Mucosa of rectum (tissue), 2 donors: Measurements from ENCODE around the gene ASNSD1.
A peak's percentile ranks its signal among the peaks of the same experiment; 100 is the strongest.
"Not testable (repeated sequence)": the region's sequence is repeated elsewhere in the genome, so short reads cannot be mapped to it uniquely, and the experiment has no call there.

Experiments
- H3K27ac ChIP-seq, 2 donors: one replicate each; pipeline ENCODE4 v1.7.0; 2013; ENCODE audit warnings: inconsistent platforms in 2 of 2, low read depth in 2 of 2, low read length in 2 of 2
- H3K27me3 ChIP-seq, 2 donors: one replicate each; pipeline ENCODE4 v1.7.0; 2013; ENCODE audit warnings: low read length in 2 of 2; ENCODE audit not compliant: control insufficient read depth in 2 of 2, insufficient read depth in 2 of 2
- H3K36me3 ChIP-seq, 2 donors: one replicate each; pipeline ENCODE4 v1.7.0; 2013; ENCODE audit warnings: low read length in 2 of 2; ENCODE audit not compliant: control insufficient read depth in 2 of 2, insufficient read depth in 2 of 2
- H3K4me1 ChIP-seq, 2 donors: one replicate each; pipeline ENCODE4 v1.7.0; 2013; ENCODE audit warnings: low read length in 2 of 2, mild to moderate bottlenecking in 1 of 2; ENCODE audit not compliant: control insufficient read depth in 2 of 2, insufficient read depth in 2 of 2
- H3K4me3 ChIP-seq, 2 donors: one replicate each; pipeline ENCODE4 v1.7.0; 2013; ENCODE audit warnings: low read length in 2 of 2
- H3K9ac ChIP-seq, 2 donors: one replicate each; pipeline ENCODE4 v1.7.0; 2013; ENCODE audit warnings: low read length in 2 of 2, low read depth in 1 of 2, mild to moderate bottlenecking in 1 of 2
- H3K9me3 ChIP-seq, 2 donors: one replicate each; pipeline ENCODE4 v1.7.0; 2013; ENCODE audit warnings: low read length in 2 of 2; ENCODE audit not compliant: control insufficient read depth in 2 of 2
- donor health status: healthy.
- donor health status: Normal muscosa, but diverticular disease.

Gene ASNSD1

DNA sequence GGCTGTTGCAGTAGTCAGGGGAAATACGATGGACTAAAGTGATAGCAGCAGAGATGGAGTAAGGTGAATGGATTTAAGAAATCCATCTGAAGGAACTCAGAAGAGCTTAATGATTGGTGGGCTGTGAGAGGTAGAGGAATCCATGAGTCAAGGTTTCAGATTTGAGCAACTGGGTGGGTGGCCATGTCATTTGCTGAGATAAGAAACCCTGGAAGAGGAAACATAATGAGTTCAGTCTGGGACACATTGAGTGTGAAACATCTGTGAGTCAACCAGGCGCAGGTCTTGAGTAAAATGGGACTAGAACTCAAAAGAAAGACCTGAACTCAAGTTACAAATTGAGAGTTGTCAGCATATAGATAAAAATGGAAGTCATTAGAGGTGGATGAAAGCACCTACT lies 19.7 kb upstream of the ASNSD1 start:
- no peak overlapping the region for H3K9ac ChIP-seq
- no peak overlapping the region for H3K4me3 ChIP-seq
- peaks cover 0 to 6% of the 10 kb centered on the region in 2 donors for H3K4me1 ChIP-seq
- no peaks in the 10 kb centered on the region for H3K36me3 ChIP-seq
- no peaks in the 10 kb centered on the region for H3K27me3 ChIP-seq
- H3K9me3 ChIP-seq, result no peaks in the 10 kb centered on the region
- H3K27ac ChIP-seq, result no peak overlapping the region

GRCh38 chr2:189646521-189646920 lies 14.7 kb upstream of the ASNSD1 start:
- H3K9me3 ChIP-seq, result no peaks in the 10 kb centered on the region
- no peaks in the 10 kb centered on the region for H3K36me3 ChIP-seq
- no peak overlapping the region for H3K9ac ChIP-seq
- no peaks in the 10 kb centered on the region for H3K27me3 ChIP-seq
- no peak overlapping the region for H3K27ac ChIP-seq
- no peak overlapping the region for H3K4me3 ChIP-seq
- H3K4me1 ChIP-seq, result no peaks in the 10 kb centered on the region

- H3K4me3 ChIP-seq, result no peak overlapping the region
- H3K4me1 ChIP-seq, result no peaks in the 10 kb centered on the region
- no peak overlapping the region for H3K27ac ChIP-seq
- H3K27me3 ChIP-seq, result no peaks in the 10 kb centered on the region
- H3K9me3 ChIP-seq, result no peaks in the 10 kb centered on the region
- H3K9ac ChIP-seq, result no peak overlapping the region
- H3K36me3 ChIP-seq, result no peaks in the 10 kb centered on the region
Measured at GRCh38 chr2:189648846-189649509, 12.3 kb upstream of the ASNSD1 start.

GRCh38 chr2:189651284-189651683 lies 10.0 kb upstream of the ASNSD1 start:
- no peak overlapping the region for H3K9ac ChIP-seq
- no peaks in the 10 kb centered on the region for H3K9me3 ChIP-seq
- H3K27ac ChIP-seq, result no peak overlapping the region
- H3K4me1 ChIP-seq, result no peaks in the 10 kb centered on the region
- H3K36me3 ChIP-seq, result no peaks in the 10 kb centered on the region
- H3K27me3 ChIP-seq, result no peaks in the 10 kb centered on the region
- no peak overlapping the region for H3K4me3 ChIP-seq

GRCh38 chr2:189653464-189653863 lies 7.8 kb upstream of the ASNSD1 start:
- H3K27me3 ChIP-seq, H3K9ac ChIP-seq, H3K4me3 ChIP-seq, H3K9me3 ChIP-seq, H3K36me3 ChIP-seq, H3K4me1 ChIP-seq, H3K27ac ChIP-seq: not testable (repeated sequence)

DNA sequence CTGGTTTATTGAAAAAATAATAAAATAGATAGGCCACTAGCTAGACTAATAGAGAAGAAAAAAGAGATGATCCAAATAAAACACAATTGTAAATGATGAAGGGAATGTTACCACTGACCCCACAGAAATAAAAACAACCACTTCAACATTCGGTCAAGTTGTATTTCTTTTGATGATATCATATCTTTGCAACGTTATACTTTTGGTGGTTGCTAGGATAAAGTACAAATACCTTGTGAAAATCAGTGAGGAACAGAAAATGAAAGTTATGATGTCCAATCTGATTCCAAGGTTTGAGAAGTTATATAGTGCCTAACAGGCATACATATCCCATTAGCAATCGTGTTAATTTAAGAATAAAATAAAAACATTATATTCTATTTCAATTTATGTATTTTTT lies 6.6 kb upstream of the ASNSD1 start:
- no peaks in the 10 kb centered on the region for H3K9me3 ChIP-seq
- no peaks in the 10 kb centered on the region for H3K4me1 ChIP-seq

DNA sequence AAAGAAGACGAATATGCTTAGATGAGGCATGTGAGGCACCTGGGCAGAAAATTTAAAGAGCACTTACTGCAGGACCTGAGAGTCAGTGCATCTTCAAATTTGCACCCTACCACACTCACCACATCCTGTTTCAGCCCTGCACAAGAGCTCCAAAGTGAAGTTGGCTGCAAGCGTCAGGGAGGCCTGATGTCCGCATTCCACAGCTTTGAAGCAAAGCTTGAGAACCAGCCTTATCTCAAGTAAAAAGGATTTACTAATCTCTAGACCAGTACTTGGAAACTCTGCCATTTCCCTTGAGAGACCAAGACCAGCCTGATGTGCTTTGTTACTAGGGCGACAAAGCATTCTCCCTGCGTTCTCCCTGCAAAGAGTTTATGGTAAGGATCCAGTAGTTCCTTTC lies 3.4 kb upstream of the ASNSD1 start:
- no peaks in the 10 kb centered on the region for H3K9me3 ChIP-seq
- H3K36me3 ChIP-seq, result no peaks in the 10 kb centered on the region
- H3K9ac ChIP-seq, result no peak overlapping the region
- H3K27me3 ChIP-seq, result no peaks in the 10 kb centered on the region
- H3K4me1 ChIP-seq, result peaks cover 9 to 10% of the 10 kb centered on the region in 2 donors
- peak overlapping the region in 1 of 2 donors; percentile 59 for H3K27ac ChIP-seq
- H3K4me3 ChIP-seq, result peak overlapping the region in 1 of 2 donors; percentile 6

More for the DNA sequence above, 6.6 kb upstream of the ASNSD1 start:
- no peak overlapping the region for H3K9ac ChIP-seq
- H3K27me3 ChIP-seq, result no peaks in the 10 kb centered on the region
- H3K27ac ChIP-seq, result no peak overlapping the region
- H3K36me3 ChIP-seq, result no peaks in the 10 kb centered on the region
- H3K4me3 ChIP-seq, result no peak overlapping the region

GRCh38 chr2:189658306-189659212 lies 2.7 kb upstream of the ASNSD1 start:
- Histone ChIP-seq H3K27me3 (no peaks in the 10 kb centered on the region), H3K36me3 (no peaks in the 10 kb centered on the region), H3K4me3 (peak overlapping the region in 1 of 2 donors; percentile 6), H3K9ac (no peak overlapping the region), H3K9me3 (no peaks in the 10 kb centered on the region), H3K27ac (peak overlapping the region in 1 of 2 donors; percentile 59), H3K4me1 (peaks cover 9 to 10% of the 10 kb centered on the region in 2 donors)

DNA sequence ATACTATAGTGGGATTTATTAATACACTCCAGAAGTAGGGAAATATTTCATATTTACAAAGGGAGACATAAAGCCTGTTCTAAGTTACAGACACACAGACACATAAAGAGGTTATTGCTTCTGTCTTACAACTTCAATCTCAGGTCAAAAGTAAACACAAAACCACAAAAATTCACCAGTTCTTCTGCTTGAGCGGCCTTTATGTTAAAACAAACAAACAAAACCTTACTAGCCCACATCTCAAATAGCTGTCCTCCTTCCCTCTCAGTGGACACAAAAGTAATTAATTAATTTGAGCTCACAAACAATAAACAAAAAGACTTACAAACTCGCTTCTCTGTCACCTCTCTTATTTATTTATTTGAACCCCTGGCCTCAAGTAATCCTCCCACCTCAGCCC lies 1.5 kb upstream of the ASNSD1 start:
- Histone ChIP-seq H3K27me3 (no peaks in the 10 kb centered on the region), H3K36me3 (peaks cover 0 to 2% of the 10 kb centered on the region in 2 donors), H3K9ac (no peak overlapping the region), H3K4me3 (no peak overlapping the region), H3K9me3 (no peaks in the 10 kb centered on the region), H3K27ac (no peak overlapping the region), H3K4me1 (peaks cover 9 to 10% of the 10 kb centered on the region in 2 donors)

DNA sequence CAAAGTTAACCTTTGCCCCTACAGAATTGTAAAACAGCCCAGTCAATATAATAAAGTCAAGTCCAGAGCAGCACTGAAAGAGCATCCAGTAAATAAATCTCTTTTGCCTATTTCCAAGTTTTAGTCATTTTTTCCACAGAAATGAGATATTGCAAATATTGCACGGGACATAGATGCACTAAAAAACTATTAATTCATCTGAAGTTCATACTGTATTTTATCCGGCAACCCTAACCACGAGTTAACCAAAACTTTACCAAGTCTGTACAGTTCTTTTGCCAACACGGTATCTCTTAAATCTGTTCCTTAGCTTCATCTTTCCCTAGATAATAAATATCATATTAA lies 484 bp upstream of the ASNSD1 start:
- peaks cover 9 to 10% of the 10 kb centered on the region in 2 donors for H3K4me1 ChIP-seq
- H3K36me3 ChIP-seq, result peaks cover 0 to 7% of the 10 kb centered on the region in 2 donors
- H3K27me3 ChIP-seq, result no peaks in the 10 kb centered on the region
- H3K4me3 ChIP-seq, result peak overlapping the region in 1 of 2 donors; percentile 33
- no peaks in the 10 kb centered on the region for H3K9me3 ChIP-seq
- H3K9ac ChIP-seq, result no peak overlapping the region
- no peak overlapping the region for H3K27ac ChIP-seq
